ENCODE data around the gene MYCBPAP. TPM values are rescaled to one million over a fixed set of nuclear protein-coding genes. Genes with fewer than 3 reads are reported as not detected.

MYCBPAP gene
- total RNA-seq, 1 experiment from 2014 or later, result 2.7 TPM

- POLR2A ChIA-PET, result interaction anchor here (1.0 kb wide), 1 partner anchor 20 kb away, joined by 3 read pairs; no protein-coding TSS in a partner anchor
- Histone ChIP-seq H3K4me3 (ENCODE audit: low read depth, low read length) (no peak overlapping the region), H3K4me1 (peaks cover 13% of the 10 kb centered on the region), H3K27me3 (replicated peaks; ENCODE audit: control insufficient read depth, insufficient read depth, low read length) (no peaks in the 10 kb centered on the region), H3K36me3 (ENCODE audit: control insufficient read depth, insufficient read depth, low read length) (peaks cover 12% of the 10 kb centered on the region), H3K9me3 (no peaks in the 10 kb centered on the region)
- Mint-ChIP-seq H3K27me3 (ENCODE audit: insufficient read depth, unreplicated experiment) (no peaks in the 10 kb centered on the region), H3K36me3 (ENCODE audit: insufficient read depth, unreplicated experiment) (peaks cover 52% of the 10 kb centered on the region), H3K4me1 (ENCODE audit: low read depth, unreplicated experiment) (peaks cover 37% of the 10 kb centered on the region), H3K9me3 (ENCODE audit: unreplicated experiment) (no peaks in the 10 kb centered on the region), H3K4me3 (ENCODE audit: unreplicated experiment) (no peak overlapping the region), H3K27ac (ENCODE audit: unreplicated experiment) (peak overlapping the region; percentile 32)
- TF ChIP-seq, protein P1, sequence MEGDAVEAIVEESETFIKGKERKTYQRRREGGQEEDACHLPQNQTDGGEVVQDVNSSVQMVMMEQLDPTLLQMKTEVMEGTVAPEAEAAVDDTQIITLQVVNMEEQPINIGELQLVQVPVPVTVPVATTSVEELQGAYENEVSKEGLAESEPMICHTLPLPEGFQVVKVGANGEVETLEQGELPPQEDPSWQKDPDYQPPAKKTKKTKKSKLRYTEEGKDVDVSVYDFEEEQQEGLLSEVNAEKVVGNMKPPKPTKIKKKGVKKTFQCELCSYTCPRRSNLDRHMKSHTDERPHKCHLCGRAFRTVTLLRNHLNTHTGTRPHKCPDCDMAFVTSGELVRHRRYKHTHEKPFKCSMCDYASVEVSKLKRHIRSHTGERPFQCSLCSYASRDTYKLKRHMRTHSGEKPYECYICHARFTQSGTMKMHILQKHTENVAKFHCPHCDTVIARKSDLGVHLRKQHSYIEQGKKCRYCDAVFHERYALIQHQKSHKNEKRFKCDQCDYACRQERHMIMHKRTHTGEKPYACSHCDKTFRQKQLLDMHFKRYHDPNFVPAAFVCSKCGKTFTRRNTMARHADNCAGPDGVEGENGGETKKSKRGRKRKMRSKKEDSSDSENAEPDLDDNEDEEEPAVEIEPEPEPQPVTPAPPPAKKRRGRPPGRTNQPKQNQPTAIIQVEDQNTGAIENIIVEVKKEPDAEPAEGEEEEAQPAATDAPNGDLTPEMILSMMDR (IDR thresholded peaks at IDR 0.05; ENCODE audit: insufficient read depth in 1 of 2, low read depth in 1 of 2, low read length in 1 of 2, severe bottlenecking in 1 of 2, unreplicated experiment in 1 of 2), result no peak
- BruUV-seq (replicated peaks), result no TSS peak
- intact Hi-C loops (cut with micrococcal nuclease; ENCODE audit: unreplicated experiment), result loop anchor here (1.0 to 5.0 kb wide), 8 partner anchors 19 to 475 kb away; partner anchors contain the start of genes EPN3 and SPATA20
- CTCF ChIA-PET, result interaction anchor here (0.7 to 2.5 kb wide), 7 partner anchors 19 to 164 kb away, joined by 3 to 14 read pairs (median 7); no protein-coding TSS in a partner anchor
- no peak for DNase-seq
Measured at GRCh38 chr17:50482110-50482509, 26.1 kb upstream of the MYCBPAP start.

GRCh38 chr17:50482516-50482915 is 25.7 kb upstream of the MYCBPAP start:
- H3K36me3 Mint-ChIP-seq (ENCODE audit: insufficient read depth, unreplicated experiment), result peaks cover 52% of the 10 kb centered on the region
- no TSS peak for BruUV-seq (replicated peaks)
- POLR2A ChIA-PET, result interaction anchor here (1.0 kb wide), 1 partner anchor 19 kb away, joined by 3 read pairs; no protein-coding TSS in a partner anchor
- H3K27me3 ChIP-seq (replicated peaks; ENCODE audit: control insufficient read depth, insufficient read depth, low read length), result no peaks in the 10 kb centered on the region
- no peak overlapping the region for H3K4me3 ChIP-seq (ENCODE audit: low read depth, low read length)
- TF ChIP-seq, protein P1 (IDR thresholded peaks at IDR 0.05; ENCODE audit: insufficient read depth in 1 of 2, low read depth in 1 of 2, low read length in 1 of 2, severe bottlenecking in 1 of 2, unreplicated experiment in 1 of 2), result peak; percentile 99 to 100
- peaks cover 12% of the 10 kb centered on the region for H3K36me3 ChIP-seq (ENCODE audit: control insufficient read depth, insufficient read depth, low read length)
- no peaks in the 10 kb centered on the region for H3K9me3 ChIP-seq
- peak; percentile 96 to 99 for DNase-seq
- H3K4me3 Mint-ChIP-seq (ENCODE audit: unreplicated experiment), result no peak overlapping the region
- CTCF ChIA-PET, result interaction anchor here (0.6 to 2.5 kb wide), 9 partner anchors 16 to 300 kb away, joined by 3 to 14 read pairs (median 3); no protein-coding TSS in a partner anchor
- H3K27ac Mint-ChIP-seq (ENCODE audit: unreplicated experiment), result peak overlapping the region; percentile 32
- H3K4me1 Mint-ChIP-seq (ENCODE audit: low read depth, unreplicated experiment), result peaks cover 37% of the 10 kb centered on the region
- no peaks in the 10 kb centered on the region for H3K27me3 Mint-ChIP-seq (ENCODE audit: insufficient read depth, unreplicated experiment)
- intact Hi-C loops (cut with micrococcal nuclease; ENCODE audit: unreplicated experiment), result loop anchor here (1.0 to 5.0 kb wide), 8 partner anchors 19 to 475 kb away; partner anchors contain the start of genes EPN3 and SPATA20
- no peaks in the 10 kb centered on the region for H3K9me3 Mint-ChIP-seq (ENCODE audit: unreplicated experiment)
- H3K4me1 ChIP-seq, result peaks cover 13% of the 10 kb centered on the region

DNA sequence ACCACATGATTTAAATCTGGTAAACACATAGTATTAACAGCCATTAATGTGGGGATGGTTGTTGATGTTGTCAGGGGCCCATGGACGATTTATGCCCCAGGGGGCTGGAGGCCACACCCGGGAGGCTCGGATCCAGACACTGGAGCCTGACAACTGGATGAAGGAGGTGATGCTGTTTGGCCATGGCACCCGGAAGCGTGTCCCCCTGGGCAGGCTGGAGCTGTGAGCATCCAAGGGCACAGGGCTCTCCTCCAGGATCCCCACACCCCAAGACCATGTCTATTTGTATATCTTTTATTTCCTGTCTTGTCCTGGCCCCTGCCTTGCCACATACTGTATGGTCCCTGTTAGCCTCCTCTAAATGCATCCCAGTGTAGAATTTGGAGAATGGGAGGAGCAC is 25.0 kb upstream of the MYCBPAP start:
- CTCF ChIA-PET, result interaction anchor here (0.5 to 2.5 kb wide), 11 partner anchors 10 to 300 kb away, joined by 3 to 14 read pairs (median 4); partner anchors contain the start of gene LRRC59
- H3K9me3 Mint-ChIP-seq (ENCODE audit: unreplicated experiment), result no peaks in the 10 kb centered on the region
- Histone ChIP-seq H3K27me3 (replicated peaks; ENCODE audit: control insufficient read depth, insufficient read depth, low read length) (no peaks in the 10 kb centered on the region), H3K9me3 (no peaks in the 10 kb centered on the region), H3K4me1 (peaks cover 10% of the 10 kb centered on the region), H3K36me3 (ENCODE audit: control insufficient read depth, insufficient read depth, low read length) (peaks cover 12% of the 10 kb centered on the region), H3K4me3 (ENCODE audit: low read depth, low read length) (no peak overlapping the region)
- no peak overlapping the region for H3K4me3 Mint-ChIP-seq (ENCODE audit: unreplicated experiment)
- DNase-seq, result no peak
- H3K4me1 Mint-ChIP-seq (ENCODE audit: low read depth, unreplicated experiment), result peaks cover 31% of the 10 kb centered on the region
- POLR2A ChIA-PET, result no interaction called here
- no TSS peak for BruUV-seq (replicated peaks)
- no peaks in the 10 kb centered on the region for H3K27me3 Mint-ChIP-seq (ENCODE audit: insufficient read depth, unreplicated experiment)
- TF ChIP-seq, protein P1 (IDR thresholded peaks at IDR 0.05; ENCODE audit: insufficient read depth in 1 of 2, low read depth in 1 of 2, low read length in 1 of 2, severe bottlenecking in 1 of 2, unreplicated experiment in 1 of 2), result no peak
- H3K36me3 Mint-ChIP-seq (ENCODE audit: insufficient read depth, unreplicated experiment), result peaks cover 47% of the 10 kb centered on the region
- intact Hi-C loops (cut with micrococcal nuclease; ENCODE audit: unreplicated experiment), result loop anchor here (2.0 to 5.0 kb wide), 2 partner anchors 50 to 474 kb away; partner anchors contain the start of gene EPN3
- no peak overlapping the region for H3K27ac Mint-ChIP-seq (ENCODE audit: unreplicated experiment)
